GM12878 (cell line): ENCODE measurements around the gene LGMN. TPM values are rescaled to one million over a fixed set of nuclear protein-coding genes. Genes with fewer than 3 reads are reported as not detected.

Experiments
- ATAC-seq: fragments of 200-7000 bp; cut with Tn5 transposase; 3 replicates; pipeline ENCODE4 v1.9.1; 2020; ENCODE audit warnings: mild to moderate bottlenecking, moderate library complexity
- BruUV-seq: library from RNA; stranded (reverse); fragments of 400-500 nt; replicated peaks from 2 replicates; lab custom pipeline; 2021; lab: Mats Ljungman, UMichigan
- CTCF ChIA-PET: fragments of 300-600 bp; sonication (Branson Sonifier 250); formaldehyde crosslinking; extraction: SDS; loops from one replicate; lab custom pipeline; 2021; ENCODE audit warnings: inconsistent platforms; lab: Yijun Ruan, JAX
- POLR2A ChIA-PET: fragments of 350-600 bp; formaldehyde crosslinking; extraction: SDS; loops from one replicate; lab custom pipeline; 2021; ENCODE audit warnings: inconsistent platforms; lab: Charles Lee
- RAD21 ChIA-PET: fragments of 300-600 bp; sonication (Branson Sonifier 250); formaldehyde crosslinking; loops from one replicate; lab custom pipeline; 2023; ENCODE audit warnings: antibody characterized with exemption; ENCODE audit not compliant: unreplicated experiment; lab: Charles Lee
- SMC1A ChIA-PET: fragments of 300-600 bp; sonication (Branson Sonifier 250); formaldehyde crosslinking; loops from one replicate; lab custom pipeline; 2023; ENCODE audit not compliant: unreplicated experiment, uncharacterized antibody; lab: Charles Lee
- DNase-seq: peaks from one replicate; pipeline ENCODE4 v3.0.0-alpha.2; 2011; ENCODE audit warnings: low read depth, low spot score
- FAIRE-seq: peaks from 3 replicates; lab custom pipeline; 2011; peaks lifted over from hg19 to GRCh38; lab: Jason Lieb, UNC
- H2AFZ ChIP-seq: 2 replicates; pipeline ENCODE4 v1.6.0; 2011; ENCODE audit warnings: low read depth, low read length, control low read depth; ENCODE audit not compliant: control insufficient read depth
- H3K27ac ChIP-seq: 2 replicates; pipeline ENCODE4 v1.5.1; 2011; ENCODE audit warnings: control low read depth; ENCODE audit not compliant: control insufficient read depth, insufficient read depth
- H3K27me3 ChIP-seq, 2 experiments: replicated peaks in 1 of 2; 2 replicates each; pipeline versions ENCODE4 v1.6.0 to v1.6.1; 2011; ENCODE audit warnings: low read length in 1 of 2; ENCODE audit not compliant: control insufficient read depth in 2 of 2, insufficient read depth in 2 of 2
- H3K36me3 ChIP-seq, 2 experiments: 2 replicates each; pipeline ENCODE4 v1.5.1; 2011; ENCODE audit warnings: low read length in 1 of 2; ENCODE audit not compliant: control insufficient read depth in 2 of 2, insufficient read depth in 2 of 2
- H3K4me1 ChIP-seq: 2 replicates; pipeline ENCODE4 v1.6.1; 2011; ENCODE audit warnings: mild to moderate bottlenecking, low read length, moderate library complexity, mixed read lengths; ENCODE audit not compliant: control insufficient read depth, insufficient read depth
- H3K4me2 ChIP-seq: 2 replicates; pipeline ENCODE4 v1.6.0; 2011; ENCODE audit warnings: control low read depth; ENCODE audit not compliant: control insufficient read depth, insufficient read depth
- H3K4me3 ChIP-seq: fragments of 200-600 bp; sonication (generic); 2 replicates; pipeline ENCODE4 v1.5.1; 2016
- H3K79me2 ChIP-seq: 2 replicates; pipeline ENCODE4 v1.6.0; 2011; ENCODE audit warnings: low read length; ENCODE audit not compliant: control insufficient read depth, insufficient read depth
- H3K9ac ChIP-seq: 2 replicates; pipeline ENCODE4 v1.8.0; 2011; ENCODE audit warnings: low read length, control low read depth, mixed read lengths; ENCODE audit not compliant: control insufficient read depth, insufficient read depth
- H3K9me3 ChIP-seq: replicated peaks from 3 replicates; pipeline ENCODE4 v1.5.1; 2011; ENCODE audit warnings: mild to moderate bottlenecking, low read length; ENCODE audit not compliant: control insufficient read depth, insufficient read depth
- H4K20me1 ChIP-seq: 2 replicates; pipeline ENCODE4 v1.6.0; 2011; ENCODE audit not compliant: control insufficient read depth, insufficient read depth
- BHLHE40 ChIP-seq, 2 experiments: fragments of 450-650 bp in 1 of 2; IDR thresholded peaks; 2 replicates each; pipeline ENCODE4 v1.6.1; 2011 to 2017; ENCODE audit warnings: low read depth in 2 of 2, borderline replicate concordance in 1 of 2, improper control_type of control experiment in 1 of 2, low read length in 1 of 2, mild to moderate bottlenecking in 1 of 2
- DPF2 ChIP-seq: fragments of 450-650 bp; IDR thresholded peaks from 2 replicates; pipeline ENCODE4 v1.6.1; 2017; ENCODE audit warnings: mild to moderate bottlenecking
- MEF2A ChIP-seq: IDR thresholded peaks from 2 replicates; pipeline ENCODE4 v1.6.1; 2011; ENCODE audit warnings: low read depth, mild to moderate bottlenecking, low read length, moderate library complexity; ENCODE audit not compliant: insufficient read depth
- TCF12 ChIP-seq: IDR thresholded peaks from 2 replicates; pipeline ENCODE4 v1.6.1; 2011; ENCODE audit warnings: low read depth, mild to moderate bottlenecking, low read length
- TCF3 ChIP-seq: IDR thresholded peaks from 2 replicates; pipeline ENCODE4 v1.6.1; 2012; ENCODE audit warnings: low read depth, mild to moderate bottlenecking, low read length, borderline replicate concordance; ENCODE audit not compliant: insufficient read depth
- WRNIP1 ChIP-seq: IDR thresholded peaks from 2 replicates; pipeline ENCODE4 v1.6.1; 2011; ENCODE audit warnings: low read depth, low read length, improper control_type of control experiment, borderline replicate concordance
- WGBS: methylation state at CpG from one replicate; pipeline ENCODE4 v1.1.6; 2016; ENCODE audit warnings: low lambda C conversion rate; ENCODE audit not compliant: insufficient replicate concordance, insufficient coverage; ENCODE audit errors: missing lambda C conversion rate; 5-methylcytosine and 5-hydroxymethylcytosine counted together
- in situ Hi-C: fragments of 300-500 bp; cut with MboI; formaldehyde crosslinking; loops from 9 replicates; pipeline ENCODE4 v1.14.3; 2018; ENCODE audit warnings: mixed read lengths
- intact Hi-C: fragments of 100-400 bp; cut with micrococcal nuclease; formaldehyde crosslinking; loops from one replicate; pipeline ENCODE4 v1.14.2; 2022; ENCODE audit not compliant: unreplicated experiment
- polyA plus RNA-seq, 11 experiments: library from polyadenylated mRNA; depleted of rRNA in 4 of 11; unstranded in 6 of 11; stranded (reverse) in 5 of 11; fragments of >200 nt; fragmentation: Nextera tagmentation in 4 of 11; fragmentation: Illumina TruSeq in 1 of 11; extraction: Ambion mirVana in 4 of 11; extraction: Trizol in 1 of 11; gene quantifications; 1 replicate in 1 of 11; 2 replicates in 10 of 11; pipeline versions ENCODE4 v1.2.1 to v1.2.3, GENCODE V29; 2011 to 2016; ENCODE audit warnings: inconsistent platforms in 2 of 11, missing spikeins in 2 of 11, low read depth in 1 of 11
- total RNA-seq, 4 experiments: library from RNA; depleted of rRNA in 3 of 4; stranded (reverse); fragments of >200 nt in 3 of 4; fragmentation: Illumina TruSeq in 1 of 4; extraction: Trizol in 1 of 4; gene quantifications; 2 replicates each; pipeline versions ENCODE4 v1.2.1 to v1.2.3, GENCODE V29; 2013 to 2021

Gene LGMN
- total and polyA plus RNA-seq, 10 of the 15 experiments (the other 5 are each of a cell fraction or from before 2014, with no cell fraction given), result 0.71 to 192 (median 3.9) TPM

DNA sequence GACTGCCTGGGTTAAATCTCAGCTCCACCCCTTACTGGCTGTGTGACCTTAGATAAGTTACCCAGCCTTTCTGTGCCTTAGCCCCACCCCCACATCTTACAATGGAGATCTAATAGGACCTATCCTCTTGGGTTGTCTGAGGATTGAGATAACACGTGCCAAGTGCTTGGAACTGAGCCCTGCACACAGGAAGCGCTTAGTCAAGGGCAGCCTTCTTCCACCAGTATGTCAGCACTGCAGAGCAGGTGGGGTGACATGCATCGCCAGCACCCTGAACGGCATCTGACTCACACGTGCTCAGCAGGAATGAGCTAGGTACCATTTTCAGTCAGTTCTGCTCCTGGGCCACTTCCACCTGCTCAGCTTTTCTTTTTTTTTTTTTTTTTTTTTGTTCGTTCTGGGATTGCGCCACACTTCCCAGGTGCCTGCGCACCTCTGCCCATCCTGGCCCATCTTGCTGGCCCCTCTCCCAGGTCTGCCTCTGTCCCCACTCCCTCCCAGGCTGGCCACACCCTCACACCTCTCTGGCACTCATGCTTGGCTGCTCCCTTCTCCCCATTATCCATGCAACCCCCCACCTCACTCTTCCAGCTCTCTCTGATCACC, 19.6 kb downstream of the LGMN start:
- Histone ChIP-seq H3K4me3 (no peak overlapping the region), H3K9me3 (peaks cover 6% of the 10 kb centered on the region; the same call in 2 of the 3 replicates), H3K36me3 (peaks cover 1 to 3% of the 10 kb centered on the region in 2 experiments; a peak in 3 of 4 replicates), H3K4me1 (peaks cover 17% of the 10 kb centered on the region), H2AFZ (no peak overlapping the region), H3K27me3 (no peaks in the 10 kb centered on the region), H3K79me2 (no peaks in the 10 kb centered on the region), H3K27ac (no peak overlapping the region), H4K20me1 (no peaks in the 10 kb centered on the region), H3K4me2 (no peak overlapping the region; the same call in 1 of the 2 replicates), H3K9ac (no peak overlapping the region)
- TF ChIP-seq DPF2, result no peak
- TF ChIP-seq BHLHE40 (IDR thresholded peaks at IDR 0.05; ENCODE audit: borderline replicate concordance in 1 of 2, low read depth in 2 of 2, low read length in 1 of 2), result peak; percentile 56 to 74
- TF ChIP-seq TCF12, result 0 out of 2 replicates have a peak, but pooled peaks have one; percentile 30
- TF ChIP-seq TCF3, result 0 out of 2 replicates have a peak, but pooled peaks have one; percentile 51
- DNase-seq (no peak), ATAC-seq (peak; percentile 77), FAIRE-seq (no peak)
- SMC1A ChIA-PET, result interaction anchor here (1.3 to 1.8 kb wide), 3 partner anchors 19 to 54 kb away, joined by 3 to 4 read pairs (median 3); no protein-coding TSS in a partner anchor
- in situ Hi-C loops, result no loop called here
- intact Hi-C loops, result no loop called here
- BruUV-seq, result no TSS peak
- RAD21 ChIA-PET, result interaction anchor here (0.9 to 1.4 kb wide), 3 partner anchors 14 to 52 kb away, joined by 3 to 4 read pairs (median 3); no protein-coding TSS in a partner anchor
- CTCF ChIA-PET, result no interaction called here
- POLR2A ChIA-PET, result interaction anchor here (0.6 to 0.7 kb wide), 6 partner anchors 13 to 1329 kb away, joined by 3 to 5 read pairs (median 4); no protein-coding TSS in a partner anchor
- 26% methylated on average over 5 of the region's 8 CpGs for WGBS

DNA sequence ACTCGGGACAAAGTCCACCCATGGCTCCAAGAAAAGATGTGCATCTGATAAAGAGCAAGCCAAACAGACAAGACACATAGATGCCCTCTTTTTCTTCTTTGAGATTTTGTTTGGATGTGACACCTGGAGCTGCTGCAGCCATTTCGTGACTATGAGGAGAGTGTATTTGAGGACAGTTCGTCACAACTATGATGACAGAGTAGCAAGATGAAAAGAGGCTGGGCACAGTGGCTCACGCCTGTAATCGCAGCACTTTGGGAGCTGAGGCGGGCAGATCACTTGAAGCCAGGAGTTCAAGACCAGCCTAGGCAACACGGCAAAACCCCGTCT, 21.5 kb downstream of the LGMN start:
- Histone ChIP-seq H3K4me1 (peaks cover 17% of the 10 kb centered on the region), H3K79me2 (no peaks in the 10 kb centered on the region), H3K4me2 (no peak overlapping the region), H3K9ac (no peak overlapping the region), H3K36me3 (peaks cover 1 to 3% of the 10 kb centered on the region in 2 experiments; a peak in 3 of 4 replicates), H3K4me3 (no peak overlapping the region), H3K9me3 (peaks cover 5% of the 10 kb centered on the region; the same call in 2 of the 3 replicates), H3K27ac (no peak overlapping the region), H3K27me3 (no peaks in the 10 kb centered on the region), H2AFZ (no peak overlapping the region), H4K20me1 (no peaks in the 10 kb centered on the region)
- no peak for FAIRE-seq
- no TSS peak for BruUV-seq
- ATAC-seq, result no peak
- SMC1A ChIA-PET, result no interaction called here
- TF ChIP-seq WRNIP1 (no peak), TCF3 (no peak), MEF2A (no peak)
- POLR2A ChIA-PET, result no interaction called here
- CTCF ChIA-PET, result interaction anchor here (1.0 to 1.5 kb wide), 2 partner anchors 13 to 59 kb away, joined by 3 read pairs; no protein-coding TSS in a partner anchor
- intact Hi-C loops, result no loop called here
- no peak for DNase-seq
- RAD21 ChIA-PET, result no interaction called here
- in situ Hi-C loops, result no loop called here
- WGBS, result over 99% methylated on average over 8 of the region's 8 CpGs
